ENCODE data around the gene OPRL1.

GRCh38 chr20:64062596-64063388, 17.1 kb upstream of the OPRL1 start, which contains the start of gene TCEA2:
- TF ChIP-seq POLR2A (IDR thresholded peaks at IDR 0.05) (peak in 3 of 4 donors; percentile 5 to 85 (median 79)), CTCF (IDR thresholded peaks at IDR 0.05) (peak in 1 of 6 experiments; percentile 30)

Data from esophagus squamous epithelium (tissue), 4 donors.